ENCODE measurements around the gene PPP3CB.

The PPP3CB gene

GRCh38 chr10:73478636-73479035 is 17.2 kb downstream of the PPP3CB start:
- DNase-seq, result no peak

GRCh38 chr10:73471226-73471625 is 24.6 kb downstream of the PPP3CB start:
- no peak for DNase-seq

GRCh38 chr10:73469579-73469978 is 26.2 kb downstream of the PPP3CB start:
- no peak for DNase-seq

- no peak for DNase-seq
Measured at GRCh38 chr10:73467206-73467605, 28.6 kb downstream of the PPP3CB start.

DNA sequence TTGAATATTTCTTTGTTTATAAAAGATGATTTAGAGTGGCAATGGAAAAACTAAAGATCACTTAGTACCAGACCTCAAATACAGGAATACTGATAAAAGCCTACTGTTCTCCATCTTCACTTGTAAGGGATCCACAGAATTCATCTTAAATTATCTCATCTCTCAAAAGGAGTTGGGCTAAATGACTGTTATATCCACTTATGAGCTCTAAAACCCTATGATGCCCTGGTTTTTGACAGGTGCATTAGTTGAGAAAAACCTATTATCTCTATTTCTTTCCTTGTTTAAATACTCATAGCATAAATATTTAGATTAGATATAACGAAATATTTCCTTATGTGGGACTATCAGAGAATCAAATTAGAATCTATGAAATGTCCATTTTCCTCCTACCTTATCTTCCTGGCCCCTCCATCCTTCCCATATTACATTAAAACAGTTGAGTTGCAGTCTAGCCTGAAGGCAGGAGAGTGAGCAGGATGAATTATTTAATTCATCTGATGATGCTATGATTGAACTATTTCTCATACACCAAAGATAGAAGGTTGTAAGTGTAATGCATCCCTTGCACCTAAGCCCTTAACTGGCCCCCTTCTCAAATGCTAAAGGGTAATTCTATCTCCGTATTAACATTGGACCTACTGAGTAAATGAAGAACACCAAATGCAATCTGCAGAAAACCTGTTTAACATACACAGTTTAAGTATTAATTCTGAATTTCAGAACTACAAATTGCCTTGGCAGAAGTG is 29.7 kb downstream of the PPP3CB start:
- no peak for DNase-seq

DNA sequence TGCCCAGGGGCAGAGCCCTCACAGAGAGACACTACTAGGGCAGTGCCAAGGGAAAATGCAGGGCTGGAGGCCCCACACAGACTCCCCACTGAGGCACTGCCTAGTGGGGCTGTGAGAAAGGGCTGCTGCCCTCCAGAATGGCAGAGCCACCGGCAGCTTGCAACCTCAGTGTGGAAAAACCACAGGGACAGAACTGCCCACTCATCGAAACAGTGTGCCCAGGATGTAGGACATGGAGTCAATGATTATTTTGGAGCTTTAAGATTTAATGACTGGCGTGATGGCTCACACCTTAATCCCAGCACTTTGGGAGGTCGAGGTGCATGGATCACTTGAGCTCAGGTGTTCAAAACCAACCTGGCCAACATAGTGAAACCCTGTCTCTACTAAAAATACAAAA is 34.9 kb downstream of the PPP3CB start:
- DNase-seq, result no peak

DNA sequence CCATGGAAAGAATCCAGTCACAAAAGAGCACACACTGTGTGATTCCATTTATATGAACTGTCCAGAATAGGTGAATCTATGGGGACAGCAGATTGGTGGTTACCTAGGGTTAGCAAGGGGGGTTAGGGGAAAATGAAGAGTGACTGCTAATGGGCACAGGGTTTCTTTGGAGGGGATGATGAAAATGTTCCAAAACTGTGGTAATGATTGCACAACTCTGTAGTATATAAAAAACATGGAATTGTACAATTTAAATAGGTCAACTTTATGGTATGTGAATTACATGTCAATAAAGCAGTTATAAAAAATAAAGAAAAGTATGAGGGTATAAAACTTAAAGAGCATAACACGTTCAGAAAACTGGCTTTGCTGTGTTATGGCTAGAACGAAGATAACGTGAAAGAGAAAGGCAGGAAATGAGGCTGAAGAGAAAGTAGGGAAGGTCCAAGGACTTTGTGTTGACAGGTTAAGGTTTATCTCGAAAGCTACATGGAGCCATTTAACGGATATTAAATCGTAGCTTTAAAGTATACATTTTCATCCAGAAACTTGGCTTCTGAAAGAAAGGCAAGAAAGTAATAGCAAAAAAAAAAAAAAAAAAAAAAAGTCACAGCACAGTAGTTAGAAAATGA is 36.0 kb downstream of the PPP3CB start:
- DNase-seq, result no peak

- DNase-seq, result no peak
Measured at GRCh38 chr10:73456187-73456890, 39.5 kb downstream of the PPP3CB start.

DNA sequence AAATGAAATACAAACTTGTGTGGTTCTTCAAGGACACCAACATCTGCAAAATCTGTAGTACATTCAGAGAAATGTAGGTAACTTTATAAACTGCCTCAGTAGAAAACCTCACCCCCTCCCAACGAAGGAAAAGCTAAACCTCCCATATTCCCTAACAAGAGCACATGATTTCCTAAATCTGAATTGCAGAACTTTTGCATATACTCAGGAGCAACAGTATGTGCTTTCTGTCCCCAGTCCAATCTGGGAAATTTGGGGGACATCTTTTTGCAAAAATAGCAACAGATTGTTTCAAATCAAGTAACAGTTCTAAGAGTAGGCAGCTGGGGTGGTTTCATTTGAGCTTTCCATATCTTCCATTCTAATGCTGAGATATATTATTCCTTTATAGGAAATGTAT is 46.7 kb downstream of the PPP3CB start:
- no peak for DNase-seq

DNA sequence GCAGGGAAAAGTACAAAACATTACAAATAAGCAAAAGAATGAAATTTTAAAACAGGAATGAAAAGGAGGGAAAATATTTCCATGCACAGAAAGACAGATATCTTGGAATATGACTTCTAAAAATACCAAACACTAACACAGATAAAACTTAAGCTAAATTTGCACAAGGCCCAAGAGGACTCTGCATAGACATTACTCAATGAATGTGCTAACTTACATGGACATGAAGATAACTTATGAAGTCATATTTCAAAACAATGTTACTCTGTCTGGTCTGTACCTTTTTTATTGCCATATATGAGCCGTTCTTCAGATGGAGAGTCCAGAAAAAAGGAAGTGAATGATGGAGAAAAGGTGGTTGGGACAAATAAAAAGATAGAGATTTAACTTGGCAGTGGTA is 47.4 kb downstream of the PPP3CB start:
- no peak for DNase-seq

- no peak for DNase-seq
Measured at GRCh38 chr10:73446926-73447325, 48.9 kb downstream of the PPP3CB start.

GRCh38 chr10:73444457-73444856 is 51.4 kb downstream of the PPP3CB start:
- DNase-seq, result no peak

DNA sequence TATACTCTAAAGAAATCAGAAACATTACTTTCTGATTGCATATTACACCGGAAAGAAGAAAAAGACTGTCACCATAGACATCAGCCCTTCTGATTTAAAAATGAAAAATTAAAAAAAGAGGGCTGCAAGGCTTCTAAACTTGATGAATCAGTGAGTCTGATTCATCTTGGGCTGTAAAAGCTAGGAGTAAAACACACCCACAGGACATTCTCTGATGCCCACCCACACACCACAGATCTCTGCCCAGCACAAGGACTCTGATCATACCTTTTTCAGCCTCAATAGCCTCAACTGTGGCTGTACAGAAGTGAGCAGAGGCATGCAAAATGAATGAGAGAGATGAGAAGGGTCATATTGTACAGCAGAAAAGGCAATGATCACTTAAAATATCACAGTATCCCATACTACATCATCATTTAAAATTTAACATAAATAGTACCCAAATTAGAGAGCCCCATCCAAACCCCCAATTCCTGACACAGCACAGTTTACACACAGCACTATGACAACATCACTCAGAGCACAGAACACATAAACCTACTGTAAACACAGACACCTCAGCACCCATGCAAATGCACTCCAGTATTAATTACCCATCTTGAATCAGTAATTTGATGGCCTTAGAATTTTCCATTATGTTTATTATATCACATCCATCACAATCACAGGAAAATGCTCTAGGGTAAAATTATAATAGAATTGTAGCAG is 56.1 kb downstream of the PPP3CB start:
- DNase-seq, result no peak

DNA sequence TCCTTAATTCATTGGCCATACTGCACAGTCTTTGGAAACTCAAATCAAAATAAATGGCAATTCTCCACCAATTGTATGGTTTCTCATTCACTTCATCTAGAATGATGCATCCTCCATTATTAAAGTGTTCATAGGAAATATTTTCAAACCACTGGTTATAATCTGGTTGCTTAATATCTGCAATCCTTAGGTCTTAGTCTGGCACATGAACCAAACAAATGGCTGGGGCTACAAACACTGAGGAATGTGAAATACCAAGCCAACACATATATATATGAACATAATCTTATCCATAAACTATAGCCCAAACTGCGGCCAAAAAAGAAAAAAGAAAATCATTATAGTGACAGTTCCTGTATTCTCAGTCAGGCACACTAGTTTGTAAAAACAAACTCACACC is 56.8 kb downstream of the PPP3CB start:
- DNase-seq, result no peak

DNA sequence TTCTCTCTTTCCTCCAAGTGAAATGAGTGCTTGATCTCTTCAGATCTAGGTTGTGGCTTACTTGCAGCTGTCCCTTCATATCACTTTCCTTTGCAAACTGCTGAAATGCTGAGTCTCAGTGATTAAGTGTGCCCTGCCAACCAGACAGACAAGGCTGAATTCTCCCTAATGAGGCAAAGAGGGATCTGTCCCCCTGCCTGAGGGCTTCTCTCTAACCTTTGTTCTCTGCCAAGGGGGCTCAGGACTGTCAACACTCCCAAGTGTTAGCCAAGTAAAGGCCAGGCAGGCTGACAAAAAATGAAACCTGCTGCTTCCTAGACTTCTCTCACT is 62.3 kb downstream of the PPP3CB start, which contains the start of gene MSS51:
Gene MSS51, minus strand, starts transcription at position 24 of the 330 bp plus-strand sequence. CDS start 5,277 bp downstream, outside the sequence.
- DNase-seq, result no peak

GRCh38 chr10:73432646-73433537 is 62.9 kb downstream of the PPP3CB start:
- no peak for DNase-seq

DNA sequence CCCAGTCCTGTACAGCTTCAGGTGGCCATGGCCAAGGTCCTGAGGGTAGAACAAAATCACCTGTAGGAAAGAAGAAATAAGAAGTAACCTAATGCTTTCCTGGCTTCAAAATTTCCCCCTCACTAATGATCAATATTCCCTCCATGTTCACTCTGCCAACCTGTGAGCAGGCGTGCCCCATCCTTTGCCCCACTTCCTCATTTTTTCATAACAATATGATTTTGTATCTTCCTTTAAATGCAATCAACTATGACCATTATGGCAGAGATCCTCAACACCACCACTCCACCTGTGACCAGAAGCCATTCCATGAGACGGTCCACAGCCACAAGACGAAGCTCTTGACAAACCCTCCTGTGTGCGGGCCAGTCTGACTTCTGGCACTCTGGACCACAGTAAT is 69.5 kb downstream of the PPP3CB start:
- DNase-seq, result no peak

DNA sequence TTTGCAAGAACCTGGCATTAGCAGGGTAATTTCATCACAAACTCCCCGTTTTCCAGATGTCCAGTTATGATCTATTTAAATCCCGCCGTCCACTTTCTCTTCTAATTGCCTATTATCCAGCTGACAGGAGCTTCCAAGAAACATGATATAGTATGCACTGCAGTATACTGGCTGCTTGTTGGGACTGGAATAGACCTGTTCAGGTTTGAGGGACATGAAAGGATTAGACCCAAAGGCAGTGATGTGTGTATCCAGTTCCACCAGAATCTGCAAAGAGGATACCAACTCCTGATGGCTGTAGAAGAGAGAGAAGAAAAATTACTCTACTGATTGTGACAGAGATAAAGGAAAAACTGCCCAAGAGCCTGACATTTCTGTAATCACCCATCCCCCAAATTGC is 71.3 kb downstream of the PPP3CB start:
- DNase-seq, result no peak

- DNase-seq, result no peak
Measured at GRCh38 chr10:73423309-73423708, 72.5 kb downstream of the PPP3CB start.

GRCh38 chr10:73416571-73416970 is 79.3 kb downstream of the PPP3CB start:
- no peak for DNase-seq

DNA sequence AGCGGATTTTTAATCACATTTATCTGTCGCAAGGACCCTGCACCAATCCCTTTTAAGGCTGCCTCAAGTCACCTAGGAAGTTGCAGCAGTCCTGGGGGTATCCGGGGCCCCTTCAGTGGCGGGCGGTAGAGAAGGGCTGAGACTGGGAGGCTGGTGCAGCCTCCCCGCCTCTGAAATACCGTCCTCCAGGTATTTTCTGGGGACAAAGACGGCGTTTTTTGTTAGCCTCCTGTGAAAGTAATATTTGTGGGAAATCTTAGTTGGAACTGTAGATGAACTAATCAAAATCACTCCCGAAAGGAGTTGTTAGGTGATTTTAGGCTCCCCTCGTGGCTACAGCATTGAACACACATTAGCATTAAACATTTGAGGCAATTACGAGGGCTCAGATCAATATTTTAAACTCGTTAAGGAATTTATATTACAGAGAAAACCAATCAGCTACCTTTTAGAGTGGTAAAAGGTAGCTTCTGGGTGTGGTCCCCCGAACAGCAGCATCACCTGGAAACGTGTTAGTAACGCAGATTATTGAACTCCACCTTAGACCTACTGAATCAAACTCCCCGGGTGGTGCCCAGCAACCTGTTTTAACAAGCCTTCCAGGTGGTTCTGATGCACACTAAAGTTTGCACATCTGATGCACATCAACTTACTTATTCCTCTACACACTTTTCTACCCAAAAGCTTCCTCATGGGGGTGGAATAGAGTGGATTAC is 81.4 kb downstream of the PPP3CB start:
- peak; percentile 5 for DNase-seq

Measured in CD4-positive, alpha-beta T cell treated with Interleukin-6 for 4 hours (primary cell).